ENCODE measurements around the gene SLC26A1. TPM values are rescaled to one million over a fixed set of nuclear protein-coding genes. Genes with fewer than 3 reads are reported as not detected.

SLC26A1 gene
- total and polyA plus RNA-seq, 12 donors, result 0.06 to 0.66 (median 0.33) TPM; not detected in 8

GRCh38 chr4:997375-998071 lies 4.3 kb upstream of the SLC26A1 start:
- ATAC-seq (peak in 3 of 8 donors; percentile 19 to 47 (median 35)), DNase-seq (no peak)
- Histone ChIP-seq H3K27me3 (peaks cover 32 to 67% (median 58%) of the 10 kb centered on the region in 7 donors), H3K36me3 (no peaks in the 10 kb centered on the region), H3K27ac (no peak overlapping the region), H3K4me3 (peak overlapping the region in 8 of 10 donors; percentile 14 to 48 (median 44)), H3K4me1 (peaks cover 5 to 25% (median 12%) of the 10 kb centered on the region in 9 donors), H3K9me3 (no peaks in the 10 kb centered on the region)
- TF ChIP-seq CTCF (IDR thresholded peaks at IDR 0.05), result no peak
- intact Hi-C loops (cut with DNase I), result loop anchor here in 1 of 10 donors (5.0 kb wide), 1 partner anchor 255 kb away; no protein-coding TSS in a partner anchor
- 2 to 3% methylated on average over 65 to 68 of the region's 68 CpGs for WGBS, 2 donors

GRCh38 chr4:996997-997374 lies 3.8 kb upstream of the SLC26A1 start:
- Histone ChIP-seq H3K4me1 (peaks cover under 1 to 20% (median 7%) of the 10 kb centered on the region in 9 donors), H3K27me3 (peaks cover 26 to 61% (median 52%) of the 10 kb centered on the region in 7 donors), H3K36me3 (no peaks in the 10 kb centered on the region), H3K27ac (no peak overlapping the region), H3K4me3 (peak overlapping the region in 8 of 10 donors; percentile 14 to 48 (median 44)), H3K9me3 (no peaks in the 10 kb centered on the region)
- no peak for ATAC-seq
- intact Hi-C loops (cut with DNase I), result loop anchor here in 1 of 10 donors (5.0 kb wide), 1 partner anchor 255 kb away; no protein-coding TSS in a partner anchor
- WGBS, 2 donors, result 9 to 10% methylated on average over 25 of the region's 25 CpGs
- no peak for DNase-seq
- no peak for TF ChIP-seq CTCF (IDR thresholded peaks at IDR 0.05)

GRCh38 chr4:996030-996996 lies 3.1 kb upstream of the SLC26A1 start:
- DNase-seq (no peak), ATAC-seq (no peak)
- Histone ChIP-seq H3K27me3 (peaks cover 20 to 54% (median 46%) of the 10 kb centered on the region in 7 donors), H3K4me3 (no peak overlapping the region), H3K27ac (no peak overlapping the region), H3K9me3 (no peaks in the 10 kb centered on the region), H3K36me3 (peaks cover 0 to 5% (median 0%) of the 10 kb centered on the region in 9 donors), H3K4me1 (peaks cover 0 to 15% (median 7%) of the 10 kb centered on the region in 9 donors)
- intact Hi-C loops (cut with DNase I), result loop anchor here in 1 of 10 donors (5.0 kb wide), 1 partner anchor 254 kb away; no protein-coding TSS in a partner anchor
- WGBS, 2 donors, result 68 to 74% methylated on average over 15 of the region's 15 CpGs
- TF ChIP-seq CTCF (IDR thresholded peaks at IDR 0.05), result no peak
